ENCODE data around the gene ZBTB32. TPM values are rescaled to one million over a fixed set of nuclear protein-coding genes. Genes with fewer than 3 reads are reported as not detected.

Gene ZBTB32
- total RNA-seq, 1 donor from 2014 or later: not detected

GRCh38 chr19:35759697-35760096 is 55.3 kb downstream of the ZBTB32 start:
- no peak overlapping the region for H2AFZ ChIP-seq (replicated peaks)
- H3K9ac ChIP-seq: no peak overlapping the region
- no peaks in the 10 kb centered on the region for H3K36me3 ChIP-seq
- H3K4me3 ChIP-seq: no peak overlapping the region
- H3K4me1 ChIP-seq: peaks cover 6% of the 10 kb centered on the region
- Mint-ChIP-seq H3K27ac (no peak overlapping the region), H3K9me3 (no peaks in the 10 kb centered on the region), H3K4me3 (peak overlapping the region; percentile 99), H3K36me3 (peaks cover 11% of the 10 kb centered on the region), H3K27me3 (ENCODE audit: insufficient read depth, low read depth) (peaks cover 8% of the 10 kb centered on the region), H3K4me1 (peaks cover 26% of the 10 kb centered on the region)
- no peaks in the 10 kb centered on the region for H3K9me3 ChIP-seq (ENCODE audit: low read depth)
- H4K20me1 ChIP-seq (ENCODE audit: low read depth): peaks cover 19% of the 10 kb centered on the region
- TF ChIP-seq CTCF (IDR thresholded peaks at IDR 0.05) (no peak), EZH2phosphoT487 (IDR thresholded peaks at IDR 0.05) (no peak), EZH2 (IDR thresholded peaks at IDR 0.05) (no peak)
- H3K27ac ChIP-seq: no peak overlapping the region
- peaks cover 24% of the 10 kb centered on the region for H3K27me3 ChIP-seq
- peaks cover 13% of the 10 kb centered on the region for H3F3A ChIP-seq (ENCODE audit: low read depth)
- no peak for DNase-seq (ENCODE audit: low spot score)
- H3K4me2 ChIP-seq: no peak overlapping the region
- H3K79me2 ChIP-seq (ENCODE audit: low read depth): peaks cover 16% of the 10 kb centered on the region

DNA sequence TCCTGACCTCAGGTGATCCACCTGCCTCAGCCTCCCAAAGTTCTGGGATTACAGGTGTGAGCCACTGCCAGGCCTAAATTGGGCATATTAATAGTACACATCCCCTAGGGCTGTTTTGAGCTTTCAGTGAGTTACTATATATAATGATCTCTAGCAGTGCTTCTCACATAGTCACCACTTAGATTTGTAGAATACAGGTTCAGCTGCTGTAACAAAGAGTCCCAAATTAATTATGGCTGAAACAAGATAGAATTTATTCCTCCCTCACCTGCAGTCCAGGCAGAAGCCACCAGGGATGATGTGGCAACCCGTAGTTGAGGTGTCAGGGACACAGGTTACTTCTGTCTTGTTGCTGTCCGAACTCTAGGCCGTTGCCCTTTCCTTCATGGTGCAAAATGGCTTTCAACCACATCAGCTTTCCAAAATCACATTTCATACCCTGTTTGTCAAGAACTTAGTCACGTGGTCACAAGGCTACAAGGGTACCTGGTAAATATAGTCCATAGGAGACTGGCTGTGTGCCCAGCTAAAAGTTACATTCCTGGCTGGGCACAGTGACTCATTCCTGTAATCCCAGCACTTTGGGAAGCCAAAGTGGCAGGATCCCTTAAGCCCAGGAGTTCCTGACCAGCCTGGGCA is 56.5 kb downstream of the ZBTB32 start:
- peaks cover 16% of the 10 kb centered on the region for H3K79me2 ChIP-seq (ENCODE audit: low read depth)
- no peak overlapping the region for H3K9ac ChIP-seq
- H3K27ac Mint-ChIP-seq: no peak overlapping the region
- no peak overlapping the region for H2AFZ ChIP-seq (replicated peaks)
- peaks cover 9% of the 10 kb centered on the region for H3K36me3 Mint-ChIP-seq
- no peak overlapping the region for H3K4me2 ChIP-seq
- no peak overlapping the region for H3K4me3 Mint-ChIP-seq
- no peak overlapping the region for H3K27ac ChIP-seq
- H3K4me3 ChIP-seq: no peak overlapping the region
- H3K36me3 ChIP-seq: no peaks in the 10 kb centered on the region
- H3K4me1 Mint-ChIP-seq: peaks cover 24% of the 10 kb centered on the region
- TF ChIP-seq CTCF (IDR thresholded peaks at IDR 0.05) (no peak), EZH2phosphoT487 (IDR thresholded peaks at IDR 0.05) (no peak)
- H3K27me3 Mint-ChIP-seq (ENCODE audit: insufficient read depth, low read depth): peaks cover 8% of the 10 kb centered on the region
- H3K9me3 ChIP-seq (ENCODE audit: low read depth): no peaks in the 10 kb centered on the region
- peaks cover 19% of the 10 kb centered on the region for H4K20me1 ChIP-seq (ENCODE audit: low read depth)
- no peaks in the 10 kb centered on the region for H3K4me1 ChIP-seq
- H3K27me3 ChIP-seq: peaks cover 13% of the 10 kb centered on the region
- DNase-seq (ENCODE audit: low spot score): peak; percentile 0
- no peaks in the 10 kb centered on the region for H3K9me3 Mint-ChIP-seq
- peaks cover 13% of the 10 kb centered on the region for H3F3A ChIP-seq (ENCODE audit: low read depth)

DNA sequence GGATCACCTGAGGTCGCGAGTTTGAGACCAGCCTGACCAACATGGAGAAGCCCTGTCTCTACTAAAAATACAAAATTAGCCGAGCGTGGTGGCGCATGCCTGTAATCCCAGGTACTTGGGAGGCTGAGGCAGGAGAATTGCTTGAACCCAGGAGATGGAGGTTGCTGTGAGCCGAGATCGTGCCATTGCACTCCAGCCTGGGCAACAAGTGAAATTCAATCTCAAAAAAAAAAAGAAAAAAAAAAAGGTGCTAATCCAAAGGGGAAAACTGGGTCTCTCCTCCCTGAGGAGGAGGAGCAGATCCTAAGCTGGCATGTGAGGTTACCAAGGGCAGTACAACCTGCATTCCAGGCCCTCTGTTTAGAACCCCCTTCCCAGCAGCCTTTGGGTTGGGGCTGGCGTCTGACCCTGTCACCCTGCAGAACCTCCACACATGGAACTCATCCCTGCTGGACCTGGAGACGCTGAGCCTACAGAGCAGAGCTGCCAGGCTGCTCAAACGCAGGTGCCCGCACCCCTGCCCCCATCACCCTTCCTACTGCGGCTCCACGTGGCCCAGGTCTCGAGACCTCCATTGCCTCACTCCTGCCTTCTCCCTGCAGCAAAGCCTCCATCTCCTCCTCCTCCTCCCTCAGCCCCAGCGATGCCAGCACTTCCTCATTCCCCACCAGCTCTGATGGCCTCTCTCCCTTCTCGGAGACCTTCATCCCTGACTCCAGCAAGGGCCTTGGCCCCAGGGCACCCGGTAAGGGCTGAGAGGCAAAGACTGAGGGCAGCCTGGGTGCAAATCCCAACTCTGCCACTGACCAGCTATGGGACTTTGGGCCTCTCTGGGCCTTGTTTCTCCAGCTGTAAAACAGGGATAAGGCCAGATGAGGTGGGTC is 60.3 kb downstream of the ZBTB32 start:
- DNase-seq (ENCODE audit: low spot score): no peak
- H3K4me3 ChIP-seq: no peak overlapping the region
- H3K9me3 ChIP-seq (ENCODE audit: low read depth): no peaks in the 10 kb centered on the region
- H3K9me3 Mint-ChIP-seq: no peaks in the 10 kb centered on the region
- H3K27me3 Mint-ChIP-seq (ENCODE audit: insufficient read depth, low read depth): peaks cover 4% of the 10 kb centered on the region
- no peaks in the 10 kb centered on the region for H3K27me3 ChIP-seq
- peaks cover 3% of the 10 kb centered on the region for H3K79me2 ChIP-seq (ENCODE audit: low read depth)
- peaks cover 5% of the 10 kb centered on the region for H3K4me1 ChIP-seq
- H3K27ac Mint-ChIP-seq: no peak overlapping the region
- no peak overlapping the region for H3K4me3 Mint-ChIP-seq
- no peaks in the 10 kb centered on the region for H3K36me3 ChIP-seq
- H3K9ac ChIP-seq: no peak overlapping the region
- no peaks in the 10 kb centered on the region for H3F3A ChIP-seq (ENCODE audit: low read depth)
- H2AFZ ChIP-seq (replicated peaks): no peak overlapping the region
- no peak overlapping the region for H3K27ac ChIP-seq
- H4K20me1 ChIP-seq (ENCODE audit: low read depth): peaks cover 20% of the 10 kb centered on the region
- no peak overlapping the region for H3K4me2 ChIP-seq
- peaks cover 11% of the 10 kb centered on the region for H3K4me1 Mint-ChIP-seq
- TF ChIP-seq EZH2phosphoT487 (IDR thresholded peaks at IDR 0.05): no peak
- TF ChIP-seq EZH2 (IDR thresholded peaks at IDR 0.05): no peak
- no peak for TF ChIP-seq CTCF (IDR thresholded peaks at IDR 0.05)
- peaks cover 18% of the 10 kb centered on the region for H3K36me3 Mint-ChIP-seq

Other genes with a start within 250 kb of the ZBTB32 start
- not detected in 2 replicates for gene KRTDAP, start 214.1 kb upstream of the ZBTB32 start, total RNA-seq (ENCODE audit: low replicate concordance)
- gene DMKN, start 190.9 kb upstream of the ZBTB32 start, total RNA-seq (ENCODE audit: low replicate concordance): 175 and 208 TPM in 2 replicates
- not detected in 2 replicates for gene SBSN, start 176.2 kb upstream of the ZBTB32 start, total RNA-seq (ENCODE audit: low replicate concordance)
- gene GAPDHS, start 171.1 kb upstream of the ZBTB32 start, total RNA-seq (ENCODE audit: low replicate concordance): not detected in 2 replicates
- 57.8 and 81.7 TPM in 2 replicates for gene TMEM147, start 158.9 kb upstream of the ZBTB32 start, total RNA-seq (ENCODE audit: low replicate concordance)
- 0.12 TPM in 1 of 2 replicates, not detected in the other for gene ATP4A, start 140.9 kb upstream of the ZBTB32 start, total RNA-seq (ENCODE audit: low replicate concordance)
- gene PMIS2, start 118.4 kb upstream of the ZBTB32 start, total RNA-seq (ENCODE audit: low replicate concordance): 0.34 TPM in 1 of 2 replicates, not detected in the other
- 12.4 and 27.8 TPM in 2 replicates for gene HAUS5, start 91.8 kb upstream of the ZBTB32 start, total RNA-seq (ENCODE audit: low replicate concordance)
- gene RBM42, start 75.5 kb upstream of the ZBTB32 start, total RNA-seq (ENCODE audit: low replicate concordance): 20.1 and 53.7 TPM in 2 replicates
- gene ETV2, start 62.8 kb upstream of the ZBTB32 start, total RNA-seq (ENCODE audit: low replicate concordance): 0.71 TPM in 1 of 2 replicates, not detected in the other
- 403 and 511 TPM in 2 replicates for gene COX6B1, start 56.2 kb upstream of the ZBTB32 start, total RNA-seq (ENCODE audit: low replicate concordance)
- 1.3 TPM in 1 of 2 replicates, not detected in the other for gene UPK1A, start 38.0 kb upstream of the ZBTB32 start, total RNA-seq (ENCODE audit: low replicate concordance)
- gene KMT2B, start 13.4 kb downstream of the ZBTB32 start, total RNA-seq (ENCODE audit: low replicate concordance): 12.6 and 16.0 TPM in 2 replicates
- gene IGFLR1, start 37.9 kb downstream of the ZBTB32 start, total RNA-seq (ENCODE audit: low replicate concordance): 5.0 and 9.2 TPM in 2 replicates
- 17.2 and 27.9 TPM in 2 replicates for gene U2AF1L4, start 40.9 kb downstream of the ZBTB32 start, total RNA-seq (ENCODE audit: low replicate concordance)
- gene PSENEN, start 41.1 kb downstream of the ZBTB32 start, total RNA-seq (ENCODE audit: low replicate concordance): 10.9 and 29.6 TPM in 2 replicates
- gene LIN37, start 44.0 kb downstream of the ZBTB32 start, total RNA-seq (ENCODE audit: low replicate concordance): 11.4 and 12.4 TPM in 2 replicates
- not detected in 2 replicates for gene HSPB6, start 52.5 kb downstream of the ZBTB32 start, total RNA-seq (ENCODE audit: low replicate concordance)
- gene PROSER3, start 53.6 kb downstream of the ZBTB32 start, total RNA-seq (ENCODE audit: low replicate concordance): 7.1 and 13.4 TPM in 2 replicates
- 6.5 and 15.1 TPM in 2 replicates for gene ARHGAP33, start 71.0 kb downstream of the ZBTB32 start, total RNA-seq (ENCODE audit: low replicate concordance)
- gene PRODH2, start 108.3 kb downstream of the ZBTB32 start, total RNA-seq (ENCODE audit: low replicate concordance): not detected in 2 replicates
- 0.40 and 0.62 TPM in 2 replicates for gene NPHS1, start 147.9 kb downstream of the ZBTB32 start, total RNA-seq (ENCODE audit: low replicate concordance)
- gene KIRREL2, start 152.4 kb downstream of the ZBTB32 start, total RNA-seq (ENCODE audit: low replicate concordance): 2.4 and 5.5 TPM in 2 replicates
- gene APLP1, start 164.0 kb downstream of the ZBTB32 start, total RNA-seq (ENCODE audit: low replicate concordance): 89.5 and 191 TPM in 2 replicates
- 1.3 and 4.7 TPM in 2 replicates for gene NFKBID, start 196.0 kb downstream of the ZBTB32 start, total RNA-seq (ENCODE audit: low replicate concordance)
- gene HCST, start 198.0 kb downstream of the ZBTB32 start, total RNA-seq (ENCODE audit: low replicate concordance): not detected in 2 replicates
- gene TYROBP, start 203.7 kb downstream of the ZBTB32 start, total RNA-seq (ENCODE audit: low replicate concordance): not detected in 2 replicates
- gene LRFN3, start 231.8 kb downstream of the ZBTB32 start, total RNA-seq (ENCODE audit: low replicate concordance): 2.3 and 9.5 TPM in 2 replicates